Fibroblast of the conjunctiva (primary cell): ENCODE measurements around the gene DNM3.
"Not testable (repeated sequence)": the region's sequence is repeated elsewhere in the genome, so short reads cannot be mapped to it uniquely, and the experiment has no call there.

Source experiments
- DNase-seq: peaks from one replicate; pipeline ENCODE4 v3.0.0-alpha.2; 2010; ENCODE audit warnings: low read depth

The DNM3 gene

GRCh38 chr1:172360511-172360910, 519.2 kb downstream of the DNM3 start:
- DNase-seq: no peak

GRCh38 chr1:172360985-172361384, 519.7 kb downstream of the DNM3 start:
- DNase-seq: no peak

GRCh38 chr1:172363852-172364251, 522.6 kb downstream of the DNM3 start:
- no peak for DNase-seq

- DNase-seq: not testable (repeated sequence)
Measured at GRCh38 chr1:172371646-172372045, 530.3 kb downstream of the DNM3 start.

- no peak for DNase-seq
Measured at GRCh38 chr1:172373864-172374263, 532.6 kb downstream of the DNM3 start.

GRCh38 chr1:172375211-172375631, 533.9 kb downstream of the DNM3 start:
- no peak for DNase-seq

GRCh38 chr1:172376431-172376830, 535.1 kb downstream of the DNM3 start:
- no peak for DNase-seq

GRCh38 chr1:172377565-172377964, 536.3 kb downstream of the DNM3 start:
- no peak for DNase-seq

- no peak for DNase-seq
Measured at GRCh38 chr1:172378109-172378760, 536.9 kb downstream of the DNM3 start.

GRCh38 chr1:172380441-172381244, 539.3 kb downstream of the DNM3 start:
- DNase-seq: no peak

- no peak for DNase-seq
Measured at GRCh38 chr1:172381946-172382345, 540.6 kb downstream of the DNM3 start.

GRCh38 chr1:172382406-172382805, 541.1 kb downstream of the DNM3 start:
- DNase-seq: no peak

GRCh38 chr1:172382990-172383389, 541.7 kb downstream of the DNM3 start:
- DNase-seq: no peak

- DNase-seq: no peak
Measured at GRCh38 chr1:172383536-172383935, 542.2 kb downstream of the DNM3 start.

- DNase-seq: no peak
Measured at GRCh38 chr1:172384656-172385055, 543.4 kb downstream of the DNM3 start.

GRCh38 chr1:172386046-172386445, 544.7 kb downstream of the DNM3 start:
- DNase-seq: no peak

- DNase-seq: no peak
Measured at GRCh38 chr1:172388490-172388889, 547.2 kb downstream of the DNM3 start.

GRCh38 chr1:172390301-172390682, 549.0 kb downstream of the DNM3 start:
- DNase-seq: no peak

GRCh38 chr1:172390683-172391551, 549.6 kb downstream of the DNM3 start:
- DNase-seq: no peak

GRCh38 chr1:172391976-172392375, 550.7 kb downstream of the DNM3 start:
- no peak for DNase-seq

GRCh38 chr1:172393354-172393753, 552.1 kb downstream of the DNM3 start:
- no peak for DNase-seq

GRCh38 chr1:172394141-172394751, 552.9 kb downstream of the DNM3 start:
- no peak for DNase-seq
